K562 (cell line): Measurements from ENCODE around the gene SLC26A8. TPM values are rescaled to one million over a fixed set of nuclear protein-coding genes. Genes with fewer than 3 reads are reported as not detected.

Source experiments
- ATAC-seq: fragments of 200-7000 bp; cut with Tn5 transposase; 3 replicates; pipeline ENCODE4 v1.9.1; 2020; ENCODE audit warnings: moderate library complexity
- BruUV-seq: library from RNA; stranded (reverse); fragments of 400-500 nt; replicated peaks from 2 replicates; lab custom pipeline; 2021; lab: Mats Ljungman, UMichigan
- CTCF ChIA-PET: fragments of 300-600 bp; formaldehyde crosslinking; extraction: SDS; loops from one replicate; lab custom pipeline; 2021; ENCODE audit warnings: low intra/inter-chr PET ratio; lab: Yijun Ruan, JAX
- POLR2A ChIA-PET: fragments of 300-600, 350-650 bp; sonication (Branson Sonifier 250); formaldehyde crosslinking; extraction: SDS; loops from one replicate; lab custom pipeline; 2021; ENCODE audit warnings: antibody characterized with exemption, inconsistent platforms; lab: Yijun Ruan, JAX
- DNase-seq, 4 experiments: peaks; one replicate each; pipeline versions ENCODE4 v3.0.0 to v3.0.0-alpha.2; 2011 to 2018; ENCODE audit warnings: low spot score in 3 of 4, mixed read lengths in 3 of 4; ENCODE audit errors: extremely low read depth in 1 of 4
- FAIRE-seq: peaks from 2 replicates; lab custom pipeline; 2011; peaks lifted over from hg19 to GRCh38; lab: Jason Lieb, UNC
- H2AFZ ChIP-seq: 2 replicates; pipeline ENCODE4 v1.6.0; 2011; ENCODE audit warnings: low read depth, low read length, control low read depth, inconsistent platforms
- H3K27ac ChIP-seq: fragments of 200-600 bp; 3 replicates; pipeline ENCODE4 v1.8.0; 2011; ENCODE audit warnings: low read depth, mild to moderate bottlenecking, control low read depth, inconsistent platforms, low read length, moderate library complexity, mixed read lengths; ENCODE audit errors: extremely low read depth
- H3K27me3 ChIP-seq, 2 experiments: fragments of 300-600 bp in 1 of 2; 2 replicates in 1 of 2; 3 replicates in 1 of 2; pipeline versions ENCODE4 v1.6.0 to v1.8.0; 2011; ENCODE audit warnings: inconsistent platforms in 2 of 2, low read length in 2 of 2, mild to moderate bottlenecking in 1 of 2, mixed read lengths in 1 of 2, moderate library complexity in 1 of 2; ENCODE audit not compliant: control insufficient read depth in 2 of 2, insufficient read depth in 2 of 2
- H3K36me3 ChIP-seq: fragments of 300-600 bp; 3 replicates; pipeline ENCODE4 v1.8.0; 2011; ENCODE audit warnings: mild to moderate bottlenecking, low read length, inconsistent platforms; ENCODE audit not compliant: control insufficient read depth, insufficient read depth
- H3K4me1 ChIP-seq, 2 experiments: fragments of 200-600 bp in 1 of 2; replicated peaks in 1 of 2; 2 replicates in 1 of 2; 3 replicates in 1 of 2; pipeline versions ENCODE4 v1.5.1 to v1.8.0; 2011; ENCODE audit warnings: inconsistent platforms in 2 of 2, low read length in 2 of 2, mild to moderate bottlenecking in 1 of 2, mixed read lengths in 1 of 2, moderate library complexity in 1 of 2; ENCODE audit not compliant: control insufficient read depth in 2 of 2, insufficient read depth in 2 of 2
- H3K4me2 ChIP-seq: 2 replicates; pipeline ENCODE4 v1.6.1; 2011; ENCODE audit warnings: low read length, control low read depth, inconsistent platforms, mixed read lengths; ENCODE audit not compliant: insufficient read depth
- H3K4me3 ChIP-seq: fragments of 200-600 bp; sonication (generic), shearing (Covaris generic); 2 replicates; pipeline ENCODE4 v1.5.1; 2016; ENCODE audit warnings: control low read depth, inconsistent platforms
- H3K79me2 ChIP-seq: fragments of 200-600 bp; 3 replicates; pipeline ENCODE4 v1.8.0; 2011; ENCODE audit warnings: low read length, inconsistent platforms; ENCODE audit not compliant: control insufficient read depth, insufficient read depth
- H3K9ac ChIP-seq, 2 experiments: 2 replicates each; pipeline versions ENCODE4 v1.6.0 to v1.6.1; 2011; ENCODE audit warnings: low read depth in 2 of 2, low read length in 2 of 2, control low read depth in 1 of 2, inconsistent platforms in 1 of 2, mild to moderate bottlenecking in 1 of 2, mixed read lengths in 1 of 2; ENCODE audit not compliant: insufficient read depth in 1 of 2
- H3K9me1 ChIP-seq: one replicate; pipeline ENCODE4 v1.6.0; 2011; ENCODE audit warnings: inconsistent platforms, mild to moderate bottlenecking, low read length, moderate library complexity; ENCODE audit not compliant: control insufficient read depth, insufficient read depth
- H3K9me3 ChIP-seq: replicated peaks from 2 replicates; pipeline ENCODE4 v1.5.1; 2011; ENCODE audit warnings: low read depth, low read length, inconsistent platforms; ENCODE audit not compliant: control insufficient read depth, insufficient read depth
- H4K20me1 ChIP-seq: replicated peaks from 2 replicates; pipeline ENCODE4 v1.6.1; 2011; ENCODE audit warnings: low read length, inconsistent platforms, mixed read lengths; ENCODE audit not compliant: control insufficient read depth, insufficient read depth
- BCLAF1 ChIP-seq, 2 experiments: fragments of 450-650 bp in 1 of 2; IDR thresholded peaks; 2 replicates each; pipeline ENCODE4 v1.6.1; 2011 to 2017; ENCODE audit warnings: low read depth in 2 of 2, antibody characterized with exemption in 1 of 2, borderline replicate concordance in 1 of 2, low read length in 1 of 2, mild to moderate bottlenecking in 1 of 2, mixed read lengths in 1 of 2; ENCODE audit not compliant: control insufficient read depth in 1 of 2
- BRF2 ChIP-seq: IDR thresholded peaks from 3 replicates; pipeline ENCODE4 v1.6.1; 2011; ENCODE audit warnings: borderline replicate concordance, mild to moderate bottlenecking; ENCODE audit not compliant: insufficient read length, insufficient read depth
- HMG20A ChIP-seq: fragments of 450-650 bp; formaldehyde crosslinking; conservative IDR thresholded peaks from 2 replicates; pipeline ENCODE4 v1.4.0; 2020; ENCODE audit warnings: mild to moderate bottlenecking, mixed read lengths
- MAZ ChIP-seq, 2 experiments: fragments of 450-650 bp in 1 of 2; sonication (generic) in 1 of 2; formaldehyde crosslinking; IDR thresholded peaks in 1 of 2; conservative IDR thresholded peaks in 1 of 2; 2 replicates each; pipeline versions ENCODE4 v1.4.0 to v1.5.0; 2020; ENCODE audit warnings: mild to moderate bottlenecking in 1 of 2, missing genetic modification reagents in 1 of 2
- POLR3A ChIP-seq: IDR thresholded peaks from 2 replicates; pipeline ENCODE4 v1.6.1; 2011; ENCODE audit warnings: borderline replicate concordance, mild to moderate bottlenecking, moderate library complexity; ENCODE audit not compliant: insufficient read length, insufficient read depth; ENCODE audit errors: extremely low read depth
- PTRF ChIP-seq: fragments of 450-650 bp; IDR thresholded peaks from 2 replicates; pipeline ENCODE4 v1.6.1; 2016; ENCODE audit warnings: mild to moderate bottlenecking, missing genetic modification characterization, missing compliant biosample characterization
- TCF7 ChIP-seq: sonication (generic); IDR thresholded peaks from 2 replicates; pipeline ENCODE4 v1.6.1; 2016; ENCODE audit warnings: antibody characterized with exemption, borderline replicate concordance
- TEAD1 ChIP-seq, 2 experiments: fragments of 450-650 bp in 1 of 2; sonication (generic) in 1 of 2; formaldehyde crosslinking; IDR thresholded peaks; 2 replicates each; pipeline versions ENCODE4 v1.4.0 to v1.8.0; 2020 to 2022; ENCODE audit warnings: mild to moderate bottlenecking in 2 of 2, missing genetic modification reagents in 1 of 2
- ZBTB8A ChIP-seq: fragments of 450-650 bp; IDR thresholded peaks from 2 replicates; pipeline ENCODE4 v1.6.1; 2018; ENCODE audit warnings: mild to moderate bottlenecking, moderate library complexity; ENCODE audit not compliant: partially characterized antibody
- ZKSCAN3 ChIP-seq: fragments of 250-450 bp; sonication (Bioruptor Pico); IDR thresholded peaks from 2 replicates; pipeline ENCODE4 v1.4.0; 2020
- ZKSCAN8 ChIP-seq: fragments of 200-800 bp; sonication (Bioruptor generic); IDR thresholded peaks from 2 replicates; pipeline ENCODE4 v1.6.1; 2016; ENCODE audit warnings: missing genetic modification characterization, missing compliant biosample characterization
- ZNF121 ChIP-seq: sonication (generic); formaldehyde crosslinking; conservative IDR thresholded peaks from 2 replicates; pipeline ENCODE4 v1.8.0; 2022; ENCODE audit warnings: missing genetic modification reagents
- ZNF398 ChIP-seq: fragments of 250-450 bp; sonication (Bioruptor Pico); IDR thresholded peaks from 2 replicates; pipeline ENCODE4 v1.8.0; 2021; ENCODE audit warnings: moderate library complexity, mild to moderate bottlenecking, inconsistent platforms
- WGBS: fragments of 100-300 bp; shearing (Covaris generic); methylation state at CpG from one replicate; pipeline ENCODE4 v1.1.6; 2016; ENCODE audit warnings: low coverage, mixed read lengths; ENCODE audit not compliant: insufficient coverage; ENCODE audit errors: missing lambda C conversion rate; 5-methylcytosine and 5-hydroxymethylcytosine counted together
- in situ Hi-C: fragments of 300-500 bp; cut with MboI; formaldehyde crosslinking; loops from 4 replicates; pipeline ENCODE4 v1.15.0; 2018; ENCODE audit warnings: inconsistent platforms, mixed read lengths
- intact Hi-C: fragments of 100-400 bp; cut with micrococcal nuclease; formaldehyde crosslinking; loops from 2 replicates; pipeline ENCODE4 v1.14.2; 2022
- polyA plus RNA-seq, 8 experiments: library from polyadenylated mRNA; depleted of rRNA in 4 of 8; stranded (reverse) in 5 of 8; unstranded in 3 of 8; fragments of >200 nt; fragmentation: Nextera tagmentation in 2 of 8; fragmentation: Illumina TruSeq in 1 of 8; extraction: Ambion mirVana in 2 of 8; extraction: Trizol in 1 of 8; gene quantifications; 2 replicates each; pipeline versions ENCODE4 v1.2.1 to v1.2.3, GENCODE V29; 2011 to 2014; ENCODE audit warnings: inconsistent platforms in 1 of 8, missing spikeins in 1 of 8
- total RNA-seq, 7 experiments: library from RNA; depleted of rRNA in 6 of 7; stranded (reverse); fragments of >200 nt in 6 of 7; fragmentation: Illumina TruSeq in 2 of 7; extraction: Trizol in 2 of 7; gene quantifications; 2 replicates each; pipeline versions ENCODE4 v1.2.1 to v1.2.3, GENCODE V29; 2011 to 2021; ENCODE audit warnings: low replicate concordance in 1 of 7

The SLC26A8 gene
- total and polyA plus RNA-seq, 9 of the 15 experiments (the other 6 are each of a cell fraction or from before 2014, with no cell fraction given): not detected

GRCh38 chr6:36028088-36028876 is 3.8 kb upstream of the SLC26A8 start:
- Histone ChIP-seq H3K4me1 (peaks cover 26 to 39% of the 10 kb centered on the region in 2 experiments), H3K9ac (peak overlapping the region; percentile 92 to 100), H3K9me3 (no peaks in the 10 kb centered on the region), H3K4me2 (peak overlapping the region; percentile 99), H3K27ac (peak overlapping the region; percentile 73), H2AFZ (peak overlapping the region; percentile 91), H3K79me2 (peaks cover 56% of the 10 kb centered on the region), H3K36me3 (no peaks in the 10 kb centered on the region), H4K20me1 (0 out of 2 replicates have a peak, but pooled peaks cover 13% of the 10 kb centered on the region), H3K4me3 (peak overlapping the region; percentile 92), H3K27me3 (no peaks in the 10 kb centered on the region), H3K9me1 (no peaks in the 10 kb centered on the region)
- DNase-seq (peak in 2 of 4 experiments; percentile 39 to 60), FAIRE-seq (no peak), ATAC-seq (peak; percentile 66)
- POLR2A ChIA-PET: interaction anchor here (0.5 to 5.4 kb wide), 26 partner anchors 10 to 567 kb away, joined by 3 to 37 read pairs (median 3); no protein-coding TSS in a partner anchor
- BruUV-seq: no TSS peak
- intact Hi-C loops (loop anchor here (5.0 kb wide), 1 partner anchor 49 kb away; no protein-coding TSS in a partner anchor), in situ Hi-C loops (loop anchor here (5.0 kb wide), 1 partner anchor 69 kb away; no protein-coding TSS in a partner anchor)
- CTCF ChIA-PET: interaction anchor here (0.6 to 2.3 kb wide), 3 partner anchors 67 to 332 kb away, joined by 3 to 18 read pairs (median 4); no protein-coding TSS in a partner anchor
- under 1% methylated on average over 41 of the region's 44 CpGs for WGBS
- TF ChIP-seq ZKSCAN3 (CRISPR knock-in tag): no peak
- no peak for TF ChIP-seq ZNF398 (CRISPR knock-in tag)
- no peak for TF ChIP-seq TCF7
- TF ChIP-seq ZBTB8A: no peak
- no peak for TF ChIP-seq BCLAF1 (IDR thresholded peaks at IDR 0.05; ENCODE audit: borderline replicate concordance in 1 of 2, control insufficient read depth in 1 of 2, low read depth in 2 of 2, low read length in 1 of 2)
- TF ChIP-seq TEAD1 (CRISPR knock-in tag; IDR thresholded peaks at IDR 0.05): peak in 1 of 2 experiments; percentile 73; a peak in 2 of 4 replicates
- TF ChIP-seq HMG20A (CRISPR knock-in tag): no peak
- TF ChIP-seq POLR3A: no peak
- TF ChIP-seq ZKSCAN8 (CRISPR knock-in tag): no peak
- no peak for TF ChIP-seq BRF2
- 0 out of 4 replicates have a peak, but pooled peaks of 1 of the 2 experiments have one; percentile 13 for TF ChIP-seq MAZ (CRISPR knock-in tag; conservative IDR thresholded peaks at IDR 0.05 in 1 of 2, IDR thresholded peaks at IDR 0.05 in 1 of 2)
- no peak for TF ChIP-seq PTRF
- no peak for TF ChIP-seq ZNF121
